Right lobe of liver (tissue), 6 donors: Measurements from ENCODE around the gene TARP. TPM values are rescaled to one million over a fixed set of nuclear protein-coding genes. Genes with fewer than 3 reads are reported as not detected.

Experiments
- ATAC-seq, 4 donors: fragments of 200-7000 bp; cut with Tn5 transposase; one replicate each; pipeline ENCODE4 v1.9.1; 2020; ENCODE audit warnings: mild to moderate bottlenecking in 4 of 4, moderate library complexity in 4 of 4
- DNase-seq, 3 donors: peaks; one replicate each; pipeline ENCODE4 v3.0.0-alpha.2; 2020
- H3K27ac ChIP-seq, 3 donors: fragments of 200-600 bp; one replicate each; pipeline ENCODE4 v1.8.0; 2022
- H3K27me3 ChIP-seq, 2 donors: fragments of 200-600 bp; one replicate each; pipeline ENCODE4 v1.8.0; 2022
- H3K36me3 ChIP-seq, 4 donors: fragments of 200-600 bp; sonication (generic) in 1 of 4; one replicate each; pipeline versions ENCODE4 v1.5.1 to v1.8.0; 2017 to 2022; ENCODE audit warnings: control low read depth in 1 of 4
- H3K4me1 ChIP-seq, 4 donors: fragments of 200-600 bp; sonication (generic) in 1 of 4; one replicate each; pipeline versions ENCODE4 v1.5.1 to v1.8.0; 2017 to 2022; ENCODE audit warnings: control low read depth in 1 of 4
- H3K4me3 ChIP-seq, 3 donors: fragments of 200-600 bp; one replicate each; pipeline ENCODE4 v1.8.0; 2022
- H3K9me3 ChIP-seq, 4 donors: fragments of 200-600 bp; sonication (generic) in 1 of 4; one replicate each; pipeline versions ENCODE4 v1.5.1 to v1.8.0; 2017 to 2022; ENCODE audit warnings: control low read depth in 1 of 4
- CTCF ChIP-seq, 4 donors: fragments of 200-600 bp in 3 of 4; fragments of 450-650 bp in 1 of 4; IDR thresholded peaks; one replicate each; pipeline versions ENCODE4 v1.5.1 to v1.8.0; 2016 to 2022; ENCODE audit warnings: antibody characterized with exemption in 4 of 4, mild to moderate bottlenecking in 2 of 4
- POLR2A ChIP-seq: fragments of 450-650 bp; IDR thresholded peaks from one replicate; pipeline ENCODE4 v1.6.1; 2017; ENCODE audit warnings: antibody characterized with exemption, mild to moderate bottlenecking
- WGBS: methylation state at CpG from one replicate; pipeline ENCODE4 v1.1.6; 2018; ENCODE audit warnings: low coverage, low lambda C conversion rate; ENCODE audit not compliant: insufficient coverage; ENCODE audit errors: missing lambda C conversion rate; 5-methylcytosine and 5-hydroxymethylcytosine counted together
- intact Hi-C, 2 donors: fragments of 100-400 bp; cut with DNase I; formaldehyde crosslinking; loops; one replicate each; pipeline versions ENCODE4 v1.11.2 to v1.14.1; 2022
- small RNA-seq, 2 experiments: library from RNA; depleted of rRNA; stranded (forward); fragments of <200 nt; gene quantifications; one replicate each; pipeline ENCODE3, GENCODE V24; 2016
- total RNA-seq, 6 experiments: library from RNA; depleted of rRNA in 2 of 6; stranded (reverse); fragments of >200 nt in 2 of 6; fragmentation: NEBNext Ultra II Directional in 3 of 6; extraction: Animal tissue kit (Norgen Biotek cat#: 25700) in 3 of 6; gene quantifications; one replicate each; pipeline versions ENCODE4 v1.1.0 to v1.2.4, GENCODE V29; 2016 to 2023
- donor health status: DM: no; HTN: yes; CAD: no.
- donor health status: DM: no; HTN: no; CAD: no.
- donor health status: DM: no; HTN: no; CAD: no.
- donor health status: DM: no; HTN: yes; CAD: no.
- donor health status: DM: no; HTN: yes; CAD: no.

TARP gene

GRCh38 chr7:38211486-38211885 is 62.0 kb downstream of the TARP start:
- Histone ChIP-seq H3K4me3 (no peak overlapping the region), H3K27me3 (no peaks in the 10 kb centered on the region), H3K4me1 (peaks cover 0 to 7% (median 4%) of the 10 kb centered on the region in 4 donors), H3K36me3 (no peaks in the 10 kb centered on the region), H3K9me3 (no peaks in the 10 kb centered on the region), H3K27ac (no peak overlapping the region)
- TF ChIP-seq POLR2A: no peak
- TF ChIP-seq CTCF (IDR thresholded peaks at IDR 0.05): no peak
- DNase-seq (no peak), ATAC-seq (no peak)
- 100% methylated on average over 1 of the region's 1 CpG for WGBS
- intact Hi-C loops: loop anchor here in 1 of 2 donors (10.0 kb wide), 1 partner anchor 97 kb away; no protein-coding TSS in a partner anchor

Small RNA genes lying within 50 kb of the gene (small RNA-seq; reads per million reads assigned to genes)
- gene TRGJ1 (0 reads per million in 2 experiments), gene TRGJ2 (0 reads per million in 2 experiments), gene TRGJP (0 reads per million in 2 experiments), gene TRGJP1 (0 reads per million in 2 experiments), gene TRGJP2 (0 reads per million in 2 experiments), gene TRGVA (0.10 to 0.39 reads per million in 2 experiments)

Other genes with a start within 250 kb of the TARP start
- 10 to 100 TPM in 3 of 6 experiments, 1 to 10 TPM in 3; 5.8 to 14.3 (median 9.6) TPM for gene STARD3NL, start 95.4 kb downstream of the TARP start, total RNA-seq